ENCODE data around the gene TMF1.

TMF1 gene

GRCh38 chr3:69013253-69014021 is 38.7 kb downstream of the TMF1 start, which contains the start of gene EOGT:
TSS of gene EOGT (minus strand) at chr3:69013684. CDS start at chr3:69009846, 3,838 bp downstream.
- peak; percentile 81 for DNase-seq (ENCODE audit: low spot score)

GRCh38 chr3:69012800-69013252 is 39.3 kb downstream of the TMF1 start:
- peak; percentile 5 for DNase-seq (ENCODE audit: low spot score)

- no peak for DNase-seq (ENCODE audit: low spot score)
Observed at GRCh38 chr3:69012100-69012799, 39.9 kb downstream of the TMF1 start.

- DNase-seq (ENCODE audit: low spot score): no peak
Observed at GRCh38 chr3:69011096-69011730, 40.9 kb downstream of the TMF1 start.

GRCh38 chr3:69009559-69010410 is 42.3 kb downstream of the TMF1 start:
- no peak for DNase-seq (ENCODE audit: low spot score)

- no peak for DNase-seq (ENCODE audit: low spot score)
Observed at GRCh38 chr3:69008980-69009379, 43.2 kb downstream of the TMF1 start.

GRCh38 chr3:69005791-69006482 is 46.2 kb downstream of the TMF1 start:
- DNase-seq (ENCODE audit: low spot score): no peak

GRCh38 chr3:69005071-69005790 is 46.9 kb downstream of the TMF1 start:
- DNase-seq (ENCODE audit: low spot score): no peak

GRCh38 chr3:69004138-69004537 is 48.0 kb downstream of the TMF1 start:
- DNase-seq (ENCODE audit: low spot score): no peak

- DNase-seq (ENCODE audit: low spot score): no peak
Observed at GRCh38 chr3:68999605-69000004, 52.5 kb downstream of the TMF1 start.

GRCh38 chr3:68999158-68999557 is 53.0 kb downstream of the TMF1 start:
- no peak for DNase-seq (ENCODE audit: low spot score)

GRCh38 chr3:68997887-68998286 is 54.2 kb downstream of the TMF1 start:
- DNase-seq (ENCODE audit: low spot score): no peak

- no peak for DNase-seq (ENCODE audit: low spot score)
Observed at GRCh38 chr3:68996356-68996995, 55.7 kb downstream of the TMF1 start.

GRCh38 chr3:68988740-68989139 is 63.4 kb downstream of the TMF1 start:
- DNase-seq (ENCODE audit: low spot score): no peak

- no peak for DNase-seq (ENCODE audit: low spot score)
Observed at GRCh38 chr3:68987322-68987721, 64.8 kb downstream of the TMF1 start.

GRCh38 chr3:68986496-68987208 is 65.5 kb downstream of the TMF1 start:
- DNase-seq (ENCODE audit: low spot score): no peak

GRCh38 chr3:68985146-68985790 is 66.9 kb downstream of the TMF1 start:
- no peak for DNase-seq (ENCODE audit: low spot score)

GRCh38 chr3:68984011-68984530 is 68.1 kb downstream of the TMF1 start:
- DNase-seq (ENCODE audit: low spot score): no peak
